Lower lobe of right lung (tissue), 2 donors: ENCODE data around the gene USP22. TPM values are rescaled to one million over a fixed set of nuclear protein-coding genes. Genes with fewer than 3 reads are reported as not detected.

Experiments
- ATAC-seq, 2 donors: fragments of 200-7000 bp; cut with Tn5 transposase; one replicate each; pipeline ENCODE4 v1.9.1; 2020 to 2022; ENCODE audit warnings: mild to moderate bottlenecking in 2 of 2, moderate library complexity in 2 of 2
- DNase-seq: peaks from one replicate; pipeline ENCODE4 v3.0.0-alpha.2; 2020
- H3K27ac ChIP-seq: fragments of 200-600 bp; one replicate; pipeline ENCODE4 v1.8.0; 2022
- H3K27me3 ChIP-seq: fragments of 200-600 bp; one replicate; pipeline ENCODE4 v1.8.0; 2022; ENCODE audit warnings: low read depth
- H3K36me3 ChIP-seq: fragments of 200-600 bp; one replicate; pipeline ENCODE4 v1.8.0; 2022; ENCODE audit warnings: mild to moderate bottlenecking
- H3K4me1 ChIP-seq: fragments of 200-600 bp; one replicate; pipeline ENCODE4 v1.8.0; 2022
- H3K4me3 ChIP-seq: fragments of 200-600 bp; one replicate; pipeline ENCODE4 v1.8.0; 2022; ENCODE audit warnings: mild to moderate bottlenecking
- H3K9me3 ChIP-seq: fragments of 200-600 bp; one replicate; pipeline ENCODE4 v1.8.0; 2022
- intact Hi-C: fragments of 100-400 bp; cut with DNase I; formaldehyde crosslinking; loops from one replicate; pipeline ENCODE4 v1.11.0; 2022
- total RNA-seq: library from RNA; stranded (reverse); fragmentation: NEBNext Ultra II Directional; extraction: Animal tissue kit (Norgen Biotek cat#: 25700); gene quantifications from one replicate; pipeline ENCODE4 v1.2.1, GENCODE V29; 2021
- TF ChIP-seq, protein P1 (sequence below): fragments of 200-600 bp; IDR thresholded peaks from one replicate; pipeline ENCODE4 v1.8.0; 2022; ENCODE audit warnings: antibody characterized with exemption, mild to moderate bottlenecking
- donor health status: DM: no; HTN: yes; CAD: no; lungs with severe emphysema.

The USP22 gene
- total RNA-seq, 1 donor from 2014 or later, result 154 TPM

DNA sequence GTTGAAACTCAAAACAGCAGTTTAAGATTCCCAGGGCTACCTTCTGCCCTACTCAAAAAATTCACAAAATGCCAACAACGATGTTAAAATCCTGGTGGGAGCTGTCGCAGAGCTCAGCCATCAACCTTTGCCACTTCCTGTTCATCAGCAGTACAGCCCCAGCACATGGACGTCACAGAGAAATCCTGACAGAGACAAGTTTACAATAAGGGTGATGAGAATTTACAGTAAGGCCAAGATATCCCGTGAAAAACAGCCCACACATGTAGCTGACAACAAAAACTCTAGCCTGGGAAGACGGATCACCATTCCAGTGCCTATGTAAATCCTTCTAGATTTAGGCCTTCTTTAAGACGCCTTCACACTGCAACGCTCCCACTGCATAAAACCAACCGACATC is 18.8 kb downstream of the USP22 start:
- Histone ChIP-seq H3K27me3 (no peaks in the 10 kb centered on the region), H3K36me3 (peaks cover 94% of the 10 kb centered on the region), H3K9me3 (no peaks in the 10 kb centered on the region), H3K27ac (no peak overlapping the region), H3K4me3 (no peak overlapping the region), H3K4me1 (peaks cover 27% of the 10 kb centered on the region)
- ATAC-seq (no peak), DNase-seq (no peak)
- intact Hi-C loops, result no loop called here
- TF ChIP-seq, protein P1, sequence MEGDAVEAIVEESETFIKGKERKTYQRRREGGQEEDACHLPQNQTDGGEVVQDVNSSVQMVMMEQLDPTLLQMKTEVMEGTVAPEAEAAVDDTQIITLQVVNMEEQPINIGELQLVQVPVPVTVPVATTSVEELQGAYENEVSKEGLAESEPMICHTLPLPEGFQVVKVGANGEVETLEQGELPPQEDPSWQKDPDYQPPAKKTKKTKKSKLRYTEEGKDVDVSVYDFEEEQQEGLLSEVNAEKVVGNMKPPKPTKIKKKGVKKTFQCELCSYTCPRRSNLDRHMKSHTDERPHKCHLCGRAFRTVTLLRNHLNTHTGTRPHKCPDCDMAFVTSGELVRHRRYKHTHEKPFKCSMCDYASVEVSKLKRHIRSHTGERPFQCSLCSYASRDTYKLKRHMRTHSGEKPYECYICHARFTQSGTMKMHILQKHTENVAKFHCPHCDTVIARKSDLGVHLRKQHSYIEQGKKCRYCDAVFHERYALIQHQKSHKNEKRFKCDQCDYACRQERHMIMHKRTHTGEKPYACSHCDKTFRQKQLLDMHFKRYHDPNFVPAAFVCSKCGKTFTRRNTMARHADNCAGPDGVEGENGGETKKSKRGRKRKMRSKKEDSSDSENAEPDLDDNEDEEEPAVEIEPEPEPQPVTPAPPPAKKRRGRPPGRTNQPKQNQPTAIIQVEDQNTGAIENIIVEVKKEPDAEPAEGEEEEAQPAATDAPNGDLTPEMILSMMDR, result no peak

DNA sequence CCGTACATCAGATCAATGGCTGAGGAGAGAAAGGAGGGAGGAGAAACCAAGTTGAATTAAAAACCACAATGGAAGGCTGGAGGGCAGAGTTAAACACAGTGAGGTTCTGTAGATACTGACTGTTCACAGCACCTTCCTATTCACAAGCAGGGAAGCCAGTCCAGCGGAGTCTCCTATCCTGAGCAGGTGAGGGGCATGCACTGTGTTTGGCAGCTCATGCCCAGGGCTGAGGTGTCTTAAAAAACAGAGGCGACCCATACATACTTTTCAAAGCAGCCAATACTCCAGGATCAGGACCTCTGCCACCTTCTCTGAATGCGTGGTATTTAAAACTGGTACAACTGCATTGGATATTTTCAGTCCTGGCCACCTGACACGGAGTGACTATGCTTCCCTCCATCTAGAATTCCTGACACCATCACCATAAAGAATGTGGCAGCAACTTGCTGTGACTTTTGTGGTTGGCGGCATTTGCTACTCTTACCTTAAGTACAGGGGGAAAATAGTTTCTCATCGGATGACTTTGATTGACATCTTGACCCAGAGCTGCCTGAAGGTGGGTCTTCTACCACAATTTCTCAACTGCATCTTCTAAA is 21.5 kb downstream of the USP22 start:
- H3K27me3 ChIP-seq, result no peaks in the 10 kb centered on the region
- DNase-seq (no peak), ATAC-seq (no peak)
- intact Hi-C loops, result no loop called here
- H3K4me1 ChIP-seq, result peaks cover 19% of the 10 kb centered on the region
- no peak overlapping the region for H3K4me3 ChIP-seq
- peaks cover 99% of the 10 kb centered on the region for H3K36me3 ChIP-seq
- H3K27ac ChIP-seq, result no peak overlapping the region
- TF ChIP-seq, protein P1, result no peak
- H3K9me3 ChIP-seq, result no peaks in the 10 kb centered on the region

GRCh38 chr17:21020622-21021021 is 22.2 kb downstream of the USP22 start:
- H3K36me3 ChIP-seq, result peaks cover 99% of the 10 kb centered on the region
- H3K9me3 ChIP-seq, result no peaks in the 10 kb centered on the region
- H3K27me3 ChIP-seq, result no peaks in the 10 kb centered on the region
- TF ChIP-seq, protein P1, result no peak
- ATAC-seq, result no peak
- no peak for DNase-seq
- H3K27ac ChIP-seq, result no peak overlapping the region
- intact Hi-C loops, result no loop called here
- H3K4me3 ChIP-seq, result no peak overlapping the region
- peaks cover 19% of the 10 kb centered on the region for H3K4me1 ChIP-seq

- TF ChIP-seq, protein P1, result no peak
- no peak for DNase-seq
- no peaks in the 10 kb centered on the region for H3K9me3 ChIP-seq
- H3K27me3 ChIP-seq, result no peaks in the 10 kb centered on the region
- peak in 1 of 2 donors; percentile 45 for ATAC-seq
- no peak overlapping the region for H3K27ac ChIP-seq
- intact Hi-C loops, result no loop called here
- H3K36me3 ChIP-seq, result peaks cover 99% of the 10 kb centered on the region
- H3K4me3 ChIP-seq, result no peak overlapping the region
- peaks cover 17% of the 10 kb centered on the region for H3K4me1 ChIP-seq
Measured at GRCh38 chr17:21019976-21020586, 22.7 kb downstream of the USP22 start.

DNA sequence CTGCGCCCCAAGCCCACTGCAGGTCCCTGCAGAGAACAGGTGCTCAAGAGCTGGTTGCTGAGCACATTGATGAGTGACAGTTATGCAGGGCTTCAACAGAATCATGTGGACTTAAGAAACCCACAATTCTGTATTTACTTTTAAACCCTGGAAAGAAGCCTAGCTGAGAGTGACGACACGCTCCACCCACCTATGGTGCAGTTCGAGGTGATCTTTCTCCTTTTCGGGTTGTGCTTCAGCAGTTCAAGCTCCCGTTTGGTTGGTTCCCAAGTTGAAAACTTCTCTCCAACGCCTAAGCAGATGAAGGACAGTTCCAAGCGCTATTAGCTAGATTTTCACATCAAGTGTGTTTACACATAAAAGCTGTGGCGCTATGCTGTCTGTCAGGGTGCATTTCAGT is 23.9 kb downstream of the USP22 start:
- Histone ChIP-seq H3K27ac (no peak overlapping the region), H3K4me1 (peaks cover 5% of the 10 kb centered on the region), H3K36me3 (peaks cover 99% of the 10 kb centered on the region), H3K27me3 (no peaks in the 10 kb centered on the region), H3K9me3 (no peaks in the 10 kb centered on the region), H3K4me3 (no peak overlapping the region)
- TF ChIP-seq, protein P1, result no peak
- no peak for ATAC-seq
- intact Hi-C loops, result no loop called here
- DNase-seq, result no peak
